PC-9 (cell line): Measurements from ENCODE around the gene MLYCD. TPM values are rescaled to one million over a fixed set of nuclear protein-coding genes. Genes with fewer than 3 reads are reported as not detected.

ENCODE experiments used
- BruUV-seq: library from RNA; stranded (reverse); fragments of 400-500 nt; replicated peaks from 2 replicates; lab custom pipeline; 2021; lab: Mats Ljungman, UMichigan
- CTCF ChIA-PET: fragments of 300-600 bp; sonication (Branson Sonifier 250); formaldehyde crosslinking; loops from one replicate; lab custom pipeline; 2022; ENCODE audit warnings: antibody characterized with exemption; lab: Charles Lee
- POLR2A ChIA-PET: fragments of 300-600 bp; sonication (Branson Sonifier 250); formaldehyde crosslinking; loops from one replicate; lab custom pipeline; 2022; ENCODE audit warnings: antibody characterized with exemption; ENCODE audit not compliant: unreplicated experiment; lab: Charles Lee
- DNase-seq, 2 experiments: peaks; one replicate each; pipeline versions ENCODE4 v3.0.0 to v3.0.0-alpha.2; 2015 to 2022; ENCODE audit warnings: mixed read lengths in 1 of 2
- H2AFZ ChIP-seq: fragments of 200-600 bp; sonication (generic); 2 replicates; pipeline ENCODE4 v1.8.1; 2017; ENCODE audit warnings: antibody characterized with exemption
- H3F3A ChIP-seq: fragments of 200-600 bp; sonication (generic); 2 replicates; pipeline ENCODE4 v1.8.1; 2017; ENCODE audit warnings: antibody characterized with exemption, mild to moderate bottlenecking, low read depth; ENCODE audit not compliant: insufficient read depth
- H3K27ac ChIP-seq: fragments of 200-600 bp; sonication (generic); 2 replicates; pipeline ENCODE4 v1.6.1; 2016; ENCODE audit warnings: mixed run types
- H3K27me3 ChIP-seq: fragments of 200-600 bp; sonication (generic); 2 replicates; pipeline ENCODE4 v1.6.1; 2016; ENCODE audit warnings: low read depth, mixed run types; ENCODE audit not compliant: insufficient read depth
- H3K36me3 ChIP-seq: fragments of 200-600 bp; sonication (generic); 2 replicates; pipeline ENCODE4 v1.6.1; 2016; ENCODE audit warnings: low read depth, mixed run types
- H3K4me1 ChIP-seq: fragments of 200-600 bp; sonication (generic); replicated peaks from 2 replicates; pipeline ENCODE4 v1.6.1; 2016; ENCODE audit warnings: mixed run types; ENCODE audit not compliant: insufficient read depth
- H3K4me2 ChIP-seq: fragments of 200-600 bp; sonication (generic); 2 replicates; pipeline ENCODE4 v1.6.1; 2017; ENCODE audit warnings: mixed run types
- H3K4me3 ChIP-seq: fragments of 200-600 bp; sonication (generic); 2 replicates; pipeline ENCODE4 v1.6.1; 2016; ENCODE audit warnings: mixed run types
- H3K79me2 ChIP-seq: fragments of 200-600 bp; sonication (generic); 2 replicates; pipeline ENCODE4 v1.6.1; 2017; ENCODE audit warnings: low read depth, mixed run types
- H3K9me2 ChIP-seq: fragments of 200-600 bp; sonication (generic); 2 replicates; pipeline ENCODE4 v1.8.1; 2017; ENCODE audit warnings: mild to moderate bottlenecking; ENCODE audit not compliant: insufficient read depth
- H3K9me3 ChIP-seq: fragments of 200-600 bp; sonication (generic); 2 replicates; pipeline ENCODE4 v1.8.1; 2016; ENCODE audit warnings: low read depth; ENCODE audit not compliant: insufficient read depth
- H4K20me1 ChIP-seq: fragments of 200-600 bp; sonication (generic); 2 replicates; pipeline ENCODE4 v1.8.1; 2017; ENCODE audit not compliant: insufficient read depth
- CTCF ChIP-seq: fragments of 200-600 bp; sonication (generic); conservative IDR thresholded peaks from 2 replicates; pipeline ENCODE4 v1.6.1; 2017; ENCODE audit warnings: mixed run types, antibody characterized with exemption, mild to moderate bottlenecking, moderate library complexity
- EZH2 ChIP-seq: fragments of 200-600 bp; sonication (generic); IDR thresholded peaks from 2 replicates; pipeline ENCODE4 v1.8.0; 2017; ENCODE audit warnings: antibody characterized with exemption, low read depth
- intact Hi-C: fragments of 100-400 bp; cut with micrococcal nuclease; formaldehyde crosslinking; loops from one replicate; pipeline ENCODE4 v1.10.0; 2022; ENCODE audit not compliant: unreplicated experiment
- total RNA-seq: library from RNA; stranded (reverse); gene quantifications from 2 replicates; pipeline ENCODE4 v1.2.3, GENCODE V29; 2021

The MLYCD gene
- total RNA-seq, 1 experiment from 2014 or later = 4.7 TPM

GRCh38 chr16:83936581-83937165 is 37.8 kb downstream of the MLYCD start:
- Histone ChIP-seq H3K79me2 (no peaks in the 10 kb centered on the region), H3K9me2 (no peaks in the 10 kb centered on the region), H3K27me3 (no peaks in the 10 kb centered on the region), H3K4me1 (no peaks in the 10 kb centered on the region), H3K9me3 (no peaks in the 10 kb centered on the region), H2AFZ (no peak overlapping the region), H4K20me1 (no peaks in the 10 kb centered on the region), H3F3A (no peaks in the 10 kb centered on the region; the same call in 1 of the 2 replicates), H3K36me3 (no peaks in the 10 kb centered on the region), H3K4me3 (no peak overlapping the region), H3K27ac (no peak overlapping the region), H3K4me2 (no peak overlapping the region)
- intact Hi-C loops = no loop called here
- TF ChIP-seq CTCF = no peak
- TF ChIP-seq EZH2 = no peak
- POLR2A ChIA-PET = no interaction called here
- CTCF ChIA-PET = no interaction called here
- BruUV-seq = no TSS peak
- DNase-seq = no peak

GRCh38 chr16:83937267-83937666 is 38.4 kb downstream of the MLYCD start:
- Histone ChIP-seq H3K4me3 (no peak overlapping the region), H3K4me1 (no peaks in the 10 kb centered on the region), H3K9me2 (no peaks in the 10 kb centered on the region), H3F3A (no peaks in the 10 kb centered on the region; the same call in 1 of the 2 replicates), H3K27me3 (no peaks in the 10 kb centered on the region), H3K27ac (no peak overlapping the region), H3K79me2 (no peaks in the 10 kb centered on the region), H3K4me2 (no peak overlapping the region), H2AFZ (no peak overlapping the region), H4K20me1 (no peaks in the 10 kb centered on the region), H3K9me3 (no peaks in the 10 kb centered on the region), H3K36me3 (no peaks in the 10 kb centered on the region)
- intact Hi-C loops = no loop called here
- TF ChIP-seq EZH2 (no peak), CTCF (no peak)
- ChIA-PET CTCF (no interaction called here), POLR2A (no interaction called here)
- no TSS peak for BruUV-seq
- no peak for DNase-seq

- CTCF ChIA-PET = interaction anchor here (1.0 kb wide), 1 partner anchor 11 kb away, joined by 4 read pairs; no protein-coding TSS in a partner anchor
- BruUV-seq = no TSS peak
Measured at GRCh38 chr16:83937922-83938885, 39.3 kb downstream of the MLYCD start.

More at GRCh38 chr16:83937922-83938885, 39.3 kb downstream of the MLYCD start:
- Histone ChIP-seq H3K4me2 (no peak overlapping the region), H4K20me1 (no peaks in the 10 kb centered on the region), H3K79me2 (no peaks in the 10 kb centered on the region), H3K4me3 (no peak overlapping the region), H3K27ac (no peak overlapping the region), H2AFZ (no peak overlapping the region), H3K4me1 (no peaks in the 10 kb centered on the region), H3F3A (no peaks in the 10 kb centered on the region; the same call in 1 of the 2 replicates), H3K27me3 (no peaks in the 10 kb centered on the region), H3K36me3 (no peaks in the 10 kb centered on the region), H3K9me2 (no peaks in the 10 kb centered on the region), H3K9me3 (no peaks in the 10 kb centered on the region)
- TF ChIP-seq EZH2 = no peak
- no peak for TF ChIP-seq CTCF
- no peak for DNase-seq
- POLR2A ChIA-PET = no interaction called here
- intact Hi-C loops = no loop called here
